ENCODE results near the gene SKI. TPM values are rescaled to one million over a fixed set of nuclear protein-coding genes. Genes with fewer than 3 reads are reported as not detected.

SKI gene
- total and polyA plus RNA-seq, 2 of the 4 experiments (the other 2 are of a cell fraction): 2.3 to 20.1 TPM

GRCh38 chr1:2351723-2352122, 123.6 kb downstream of the SKI start:
- Histone ChIP-seq H3K9ac (ENCODE audit: low read depth, low read length) (no peak overlapping the region), H2BK15ac (ENCODE audit: low read depth, low read length) (no peak overlapping the region), H2BK120ac (ENCODE audit: low read depth, low read length) (no peak overlapping the region), H3K36me3 (ENCODE audit: control insufficient read depth, insufficient read depth, low read length) (no peaks in the 10 kb centered on the region), H3K79me1 (ENCODE audit: low read depth in 1 of 2, low read length in 2 of 2) (no peaks in the 10 kb centered on the region), H2AK9ac (replicated peaks; ENCODE audit: low read depth, low read length, poor library complexity) (no peak overlapping the region), H3K4me1 (ENCODE audit: control insufficient read depth, insufficient read depth, low read length) (no peaks in the 10 kb centered on the region), H3K14ac (replicated peaks; ENCODE audit: low read depth, low read length) (no peak overlapping the region), H3K27ac (ENCODE audit: insufficient read depth, low read length) (no peak overlapping the region), H4K5ac (ENCODE audit: low read depth, low read length) (no peak overlapping the region), H2BK5ac (ENCODE audit: low read depth, low read length, poor library complexity, severe bottlenecking) (no peak overlapping the region), H3K4me2 (ENCODE audit: low read depth, low read length) (no peak overlapping the region), H4K8ac (ENCODE audit: low read depth in 2 of 2, low read length in 2 of 2) (no peak overlapping the region), H2AFZ (replicated peaks; ENCODE audit: low read length, poor library complexity) (no peak overlapping the region), H3K27me3 (ENCODE audit: control insufficient read depth, insufficient read depth, low read length) (no peaks in the 10 kb centered on the region), H3K4me3 (ENCODE audit: insufficient read depth, low read depth, low read length) (no peak overlapping the region), H3K4ac (ENCODE audit: low read depth, low read length) (no peak overlapping the region), H4K20me1 (ENCODE audit: insufficient read depth, low read length) (no peaks in the 10 kb centered on the region), H3K56ac (ENCODE audit: extremely low read depth, insufficient read depth, low read length) (no peak overlapping the region), H4K91ac (ENCODE audit: insufficient read depth, low read depth, low read length) (no peak overlapping the region), H3K9me3 (ENCODE audit: control insufficient read depth, insufficient read depth, low read length) (no peaks in the 10 kb centered on the region), H3K18ac (ENCODE audit: low read depth, low read length) (no peak overlapping the region), H2AK5ac (ENCODE audit: low read depth, low read length) (no peak overlapping the region), H2BK20ac (ENCODE audit: low read depth, low read length) (no peak overlapping the region), H3K23ac (ENCODE audit: low read depth, low read length) (no peak overlapping the region), H3K9me1 (ENCODE audit: insufficient read depth, low read length) (no peaks in the 10 kb centered on the region)
- TF ChIP-seq RFX5 (IDR thresholded peaks at IDR 0.05; ENCODE audit: low read depth, low read length): no peak
- dilution Hi-C loops (cut with HindIII; ENCODE audit: low sequenced_read_pairs, unreplicated experiment) (no loop called here), in situ Hi-C loops (cut with MboI; ENCODE audit: low sequenced_read_pairs) (loop anchor here (25.0 kb wide), 1 partner anchor 389 kb away; no protein-coding TSS in a partner anchor), intact Hi-C loops (cut with micrococcal nuclease) (no loop called here)
- DNase-seq (no peak), ATAC-seq (ENCODE audit: low read depth) (no peak)
- POLR2A ChIA-PET (ENCODE audit: unreplicated experiment): interaction anchor here (0.6 kb wide), 1 partner anchor 121 kb away, joined by 3 read pairs; no protein-coding TSS in a partner anchor
- CTCF ChIA-PET: no interaction called here
- WGBS, 2 experiments (ENCODE audit: extremely low coverage in 2 of 2, insufficient read length in 1 of 2): 92% methylated on average over 6 of the region's 8 CpGs; no CpG with 5 or more reads in 1 of the 2 experiments
- no TSS peak for BruUV-seq (replicated peaks)
